SK-N-SH (cell line): ENCODE results near the gene EDN3. TPM values are rescaled to one million over a fixed set of nuclear protein-coding genes. Genes with fewer than 3 reads are reported as not detected.

Experiments used
- CTCF ChIA-PET: fragments of 300-600, 350-600 bp; formaldehyde crosslinking; extraction: SDS; loops from one replicate; lab custom pipeline; 2021; lab: Yijun Ruan, JAX
- POLR2A ChIA-PET: fragments of 350-600 bp; sonication (Branson Sonifier 250); formaldehyde crosslinking; extraction: SDS; loops from one replicate; lab custom pipeline; 2020; ENCODE audit warnings: antibody characterized with exemption, inconsistent platforms; lab: Yijun Ruan, JAX
- DNase-seq: peaks from one replicate; pipeline ENCODE4 v3.0.0; 2012
- H2AFZ ChIP-seq: fragments of 200-600 bp; sonication (generic); 2 replicates; pipeline ENCODE4 v1.8.1; 2016; ENCODE audit warnings: antibody characterized with exemption, mild to moderate bottlenecking, low read depth
- H3F3A ChIP-seq: fragments of 200-600 bp; sonication (generic); replicated peaks from 2 replicates; pipeline ENCODE3; 2016; ENCODE audit warnings: antibody characterized with exemption, mild to moderate bottlenecking; ENCODE audit not compliant: insufficient read depth
- H3K27ac ChIP-seq, 2 experiments: fragments of 200-500 bp in 1 of 2; fragments of 200-600 bp in 1 of 2; sonication (Bioruptor generic) in 1 of 2; sonication (generic), shearing (Covaris generic) in 1 of 2; 2 replicates each; pipeline versions ENCODE4 v1.5.1 to v1.6.1; 2014 to 2016; ENCODE audit warnings: low read depth in 2 of 2, inconsistent platforms in 1 of 2, low read length in 1 of 2, mild to moderate bottlenecking in 1 of 2, mixed read lengths in 1 of 2
- H3K27me3 ChIP-seq: fragments of 200-600 bp; sonication (generic), shearing (Covaris generic); 2 replicates; pipeline ENCODE4 v1.6.1; 2016; ENCODE audit warnings: mixed run types; ENCODE audit not compliant: insufficient read depth
- H3K36me3 ChIP-seq, 2 experiments: fragments of 200-500 bp in 1 of 2; fragments of 200-600 bp in 1 of 2; sonication (Bioruptor generic) in 1 of 2; sonication (generic) in 1 of 2; replicated peaks in 1 of 2; 2 replicates each; pipeline versions ENCODE3 to v1.5.1; 2014 to 2016; ENCODE audit warnings: low read length in 1 of 2, mild to moderate bottlenecking in 1 of 2; ENCODE audit not compliant: insufficient read depth in 2 of 2, control insufficient read depth in 1 of 2
- H3K4me1 ChIP-seq, 2 experiments: fragments of 200-500 bp in 1 of 2; fragments of 200-600 bp in 1 of 2; sonication (Bioruptor generic) in 1 of 2; sonication (generic), shearing (Covaris generic) in 1 of 2; 2 replicates each; pipeline versions ENCODE4 v1.5.1 to v1.6.1; 2014 to 2016; ENCODE audit warnings: low read depth in 1 of 2, low read length in 1 of 2, mixed run types in 1 of 2; ENCODE audit not compliant: insufficient read depth in 2 of 2, control insufficient read depth in 1 of 2
- H3K4me2 ChIP-seq: fragments of 200-600 bp; sonication (generic), shearing (Covaris generic); 2 replicates; pipeline ENCODE4 v1.6.1; 2017; ENCODE audit warnings: mixed run types
- H3K4me3 ChIP-seq, 2 experiments: fragments of 200-500 bp in 1 of 2; fragments of 200-600 bp in 1 of 2; sonication (Bioruptor generic) in 1 of 2; sonication (generic), shearing (Covaris generic) in 1 of 2; 2 replicates each; pipeline versions ENCODE4 v1.5.1 to v1.8.1; 2014 to 2016; ENCODE audit warnings: low read depth in 2 of 2, inconsistent platforms in 1 of 2, low read length in 1 of 2, mild to moderate bottlenecking in 1 of 2, mixed read lengths in 1 of 2, moderate library complexity in 1 of 2
- H3K79me2 ChIP-seq: fragments of 200-600 bp; sonication (generic); 2 replicates; pipeline ENCODE4 v1.8.1; 2017; ENCODE audit warnings: mild to moderate bottlenecking; ENCODE audit not compliant: insufficient read depth
- H3K9ac ChIP-seq: fragments of 200-600 bp; sonication (generic); 2 replicates; pipeline ENCODE4 v1.6.1; 2017; ENCODE audit warnings: mixed run types
- H3K9me2 ChIP-seq: fragments of 200-600 bp; sonication (generic); 2 replicates; pipeline ENCODE4 v1.6.1; 2017; ENCODE audit warnings: mixed run types
- H3K9me3 ChIP-seq: fragments of 200-600 bp; sonication (generic); 2 replicates; pipeline ENCODE4 v1.6.1; 2017; ENCODE audit warnings: mixed run types, mild to moderate bottlenecking, moderate library complexity
- H4K20me1 ChIP-seq: fragments of 200-600 bp; sonication (generic); 2 replicates; pipeline ENCODE4 v1.6.1; 2017; ENCODE audit warnings: mild to moderate bottlenecking, mixed run types; ENCODE audit not compliant: insufficient read depth
- FOSL2 ChIP-seq: IDR thresholded peaks from 2 replicates; pipeline ENCODE4 v1.4.0; 2012; ENCODE audit warnings: low read depth, mild to moderate bottlenecking, moderate library complexity, borderline replicate concordance
- GABPA ChIP-seq: IDR thresholded peaks from 2 replicates; pipeline ENCODE4 v1.4.0; 2012; ENCODE audit warnings: low read depth, mild to moderate bottlenecking
- RCOR1 ChIP-seq: fragments of 150-350 bp; IDR thresholded peaks from 2 replicates; pipeline ENCODE4 v1.6.1; 2017; ENCODE audit warnings: antibody characterized with exemption, low read length
- SMC3 ChIP-seq: IDR thresholded peaks from 2 replicates; pipeline ENCODE4 v1.6.1; 2012; ENCODE audit warnings: low read depth, low read length, improper control_type of control experiment
- WGBS: methylation state at CpG from one replicate; pipeline ENCODE4 v1.1.6; 2017; ENCODE audit warnings: low lambda C conversion rate; 5-methylcytosine and 5-hydroxymethylcytosine counted together
- polyA plus RNA-seq, 3 experiments: library from polyadenylated mRNA; depleted of rRNA; stranded (reverse); fragments of >200 nt; gene quantifications; 2 replicates each; pipeline ENCODE4 v1.2.3, GENCODE V29; 2012
- TF ChIP-seq, protein P1 (sequence below): IDR thresholded peaks from 2 replicates; pipeline ENCODE4 v1.4.0; 2012; ENCODE audit warnings: low read depth
- TF ChIP-seq, protein P2 (sequence below): IDR thresholded peaks from 2 replicates; pipeline ENCODE4 v1.6.1; 2012; ENCODE audit warnings: mild to moderate bottlenecking, low read depth, low read length, moderate library complexity

EDN3 gene, protein sequence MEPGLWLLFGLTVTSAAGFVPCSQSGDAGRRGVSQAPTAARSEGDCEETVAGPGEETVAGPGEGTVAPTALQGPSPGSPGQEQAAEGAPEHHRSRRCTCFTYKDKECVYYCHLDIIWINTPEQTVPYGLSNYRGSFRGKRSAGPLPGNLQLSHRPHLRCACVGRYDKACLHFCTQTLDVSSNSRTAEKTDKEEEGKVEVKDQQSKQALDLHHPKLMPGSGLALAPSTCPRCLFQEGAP
- polyA plus RNA-seq (2012; rRNA removed): 0.02 and 0.05 TPM in 2 replicates
- polyA plus RNA-seq (2012; cell fraction: cytosol; rRNA removed): 0.06 and 0.10 TPM in 2 replicates
- polyA plus RNA-seq (2012; cell fraction: nucleus; rRNA removed): 0.04 TPM in 2 replicates

DNA sequence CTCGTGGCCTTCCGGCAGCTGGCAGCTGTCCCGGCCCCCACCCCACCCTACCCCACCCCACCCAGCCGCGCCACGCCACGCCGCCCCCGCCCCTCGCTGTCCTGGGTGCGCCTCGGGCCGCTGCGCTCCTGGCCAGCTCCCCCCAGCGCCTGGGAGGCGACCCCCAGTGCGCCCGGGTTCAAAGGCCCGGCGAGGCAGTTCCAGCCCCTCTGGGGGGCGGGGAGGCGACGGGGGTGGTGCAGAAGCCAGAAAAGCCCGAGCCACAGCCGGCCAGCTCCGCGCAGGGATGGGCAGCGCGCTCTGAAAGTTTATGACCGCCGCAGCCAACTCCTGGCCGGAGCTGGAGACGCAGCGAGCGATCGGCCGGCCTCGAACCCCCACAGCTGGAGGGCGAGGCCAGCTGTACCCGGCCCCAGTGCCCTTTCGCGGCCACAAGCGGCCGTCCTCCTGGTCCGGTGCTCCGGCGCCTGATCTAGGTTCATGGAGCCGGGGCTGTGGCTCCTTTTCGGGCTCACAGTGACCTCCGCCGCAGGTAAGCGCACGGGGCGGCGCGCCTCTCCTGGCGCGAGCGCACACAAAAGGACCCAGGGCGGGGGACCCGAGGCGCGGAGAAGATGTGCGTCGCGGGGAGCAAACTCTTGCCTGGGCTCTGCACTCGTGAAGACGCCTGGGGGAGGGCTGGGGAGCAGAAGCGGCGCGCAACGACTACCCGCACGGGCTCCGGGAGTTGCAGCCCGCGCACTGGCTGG, at the start of gene EDN3:
TSS of gene EDN3 (plus strand) at position 279 of the 749 bp plus-strand sequence. CDS start at position 481, 202 bp downstream.
- no peaks in the 10 kb centered on the region for H4K20me1 ChIP-seq
- no peak within 1 kb of the TSS for H2AFZ ChIP-seq
- no peak within 1 kb of the TSS for H3K9ac ChIP-seq
- no peak within 1 kb of the TSS for H3K27ac ChIP-seq
- H3K4me1 ChIP-seq: peaks cover 0 to 4% of the 10 kb centered on the region in 2 experiments; a peak in 1 of 4 replicates
- peak; percentile 44 for DNase-seq
- ChIA-PET CTCF (interaction anchor here (1.0 to 2.2 kb wide), 2 partner anchors 11 to 104 kb away, joined by 3 to 6 read pairs; no protein-coding TSS in a partner anchor), POLR2A (no interaction called here)
- no peaks in the 10 kb centered on the region for H3F3A ChIP-seq
- peaks cover 13% of the 10 kb centered on the region; the same call in 1 of the 2 replicates for H3K27me3 ChIP-seq
- H3K9me3 ChIP-seq: no peaks in the 10 kb centered on the region
- peak within 1 kb of the TSS in 1 of 2 experiments; percentile 14; a peak in 1 of 4 replicates for H3K4me3 ChIP-seq
- WGBS: 0% methylated on average over 3 of the region's 77 CpGs
- no peaks in the 10 kb centered on the region for H3K79me2 ChIP-seq
- H3K9me2 ChIP-seq: no peaks in the 10 kb centered on the region
- H3K4me2 ChIP-seq: no peak within 1 kb of the TSS
- no peaks in the 10 kb centered on the region for H3K36me3 ChIP-seq
- TF ChIP-seq, protein P1, sequence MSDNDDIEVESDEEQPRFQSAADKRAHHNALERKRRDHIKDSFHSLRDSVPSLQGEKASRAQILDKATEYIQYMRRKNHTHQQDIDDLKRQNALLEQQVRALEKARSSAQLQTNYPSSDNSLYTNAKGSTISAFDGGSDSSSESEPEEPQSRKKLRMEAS: no peak

DNA sequence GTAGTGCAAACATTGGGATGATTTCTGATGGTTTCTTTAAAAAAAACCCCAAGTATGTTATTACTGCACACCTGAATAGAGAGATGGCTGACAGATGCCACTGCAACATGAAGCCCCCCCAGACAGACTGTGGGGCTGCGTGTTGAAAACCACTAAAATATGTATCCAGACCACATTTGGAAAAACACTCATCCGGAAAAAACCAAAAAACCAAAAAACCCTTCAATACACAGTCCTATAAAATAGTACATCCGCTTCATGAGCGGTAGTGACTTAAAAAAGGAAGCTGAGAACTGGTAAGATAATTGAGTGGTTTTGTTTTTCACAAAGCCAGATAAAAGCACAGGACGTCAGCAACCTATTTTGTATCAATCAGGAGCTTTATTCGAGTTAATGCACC, 47.1 kb upstream of the EDN3 start:
- WGBS: 63% methylated on average over 6 of the region's 6 CpGs
- H3K36me3 ChIP-seq: no peaks in the 10 kb centered on the region
- no peaks in the 10 kb centered on the region for H3K79me2 ChIP-seq
- H3F3A ChIP-seq: peaks cover 1% of the 10 kb centered on the region
- H3K4me2 ChIP-seq: no peak overlapping the region
- ChIA-PET POLR2A (no interaction called here), CTCF (interaction anchor here (0.7 to 2.4 kb wide), 7 partner anchors 15 to 389 kb away, joined by 3 to 11 read pairs (median 3); no protein-coding TSS in a partner anchor)
- TF ChIP-seq FOSL2 (no peak), SMC3 (no peak), GABPA (no peak), RCOR1 (no peak)
- TF ChIP-seq, protein P2, sequence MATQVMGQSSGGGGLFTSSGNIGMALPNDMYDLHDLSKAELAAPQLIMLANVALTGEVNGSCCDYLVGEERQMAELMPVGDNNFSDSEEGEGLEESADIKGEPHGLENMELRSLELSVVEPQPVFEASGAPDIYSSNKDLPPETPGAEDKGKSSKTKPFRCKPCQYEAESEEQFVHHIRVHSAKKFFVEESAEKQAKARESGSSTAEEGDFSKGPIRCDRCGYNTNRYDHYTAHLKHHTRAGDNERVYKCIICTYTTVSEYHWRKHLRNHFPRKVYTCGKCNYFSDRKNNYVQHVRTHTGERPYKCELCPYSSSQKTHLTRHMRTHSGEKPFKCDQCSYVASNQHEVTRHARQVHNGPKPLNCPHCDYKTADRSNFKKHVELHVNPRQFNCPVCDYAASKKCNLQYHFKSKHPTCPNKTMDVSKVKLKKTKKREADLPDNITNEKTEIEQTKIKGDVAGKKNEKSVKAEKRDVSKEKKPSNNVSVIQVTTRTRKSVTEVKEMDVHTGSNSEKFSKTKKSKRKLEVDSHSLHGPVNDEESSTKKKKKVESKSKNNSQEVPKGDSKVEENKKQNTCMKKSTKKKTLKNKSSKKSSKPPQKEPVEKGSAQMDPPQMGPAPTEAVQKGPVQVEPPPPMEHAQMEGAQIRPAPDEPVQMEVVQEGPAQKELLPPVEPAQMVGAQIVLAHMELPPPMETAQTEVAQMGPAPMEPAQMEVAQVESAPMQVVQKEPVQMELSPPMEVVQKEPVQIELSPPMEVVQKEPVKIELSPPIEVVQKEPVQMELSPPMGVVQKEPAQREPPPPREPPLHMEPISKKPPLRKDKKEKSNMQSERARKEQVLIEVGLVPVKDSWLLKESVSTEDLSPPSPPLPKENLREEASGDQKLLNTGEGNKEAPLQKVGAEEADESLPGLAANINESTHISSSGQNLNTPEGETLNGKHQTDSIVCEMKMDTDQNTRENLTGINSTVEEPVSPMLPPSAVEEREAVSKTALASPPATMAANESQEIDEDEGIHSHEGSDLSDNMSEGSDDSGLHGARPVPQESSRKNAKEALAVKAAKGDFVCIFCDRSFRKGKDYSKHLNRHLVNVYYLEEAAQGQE: no peak
- H3K9ac ChIP-seq: no peak overlapping the region
- H4K20me1 ChIP-seq: no peaks in the 10 kb centered on the region
- no peaks in the 10 kb centered on the region for H3K9me2 ChIP-seq
- H3K27me3 ChIP-seq: no peaks in the 10 kb centered on the region; the same call in 1 of the 2 replicates
- H3K27ac ChIP-seq: no peak overlapping the region
- no peak overlapping the region for H3K4me3 ChIP-seq
- no peaks in the 10 kb centered on the region for H3K9me3 ChIP-seq
- H3K4me1 ChIP-seq: peaks cover 0 to 7% of the 10 kb centered on the region in 2 experiments; a peak in 2 of 4 replicates
- H2AFZ ChIP-seq: no peak overlapping the region
- DNase-seq: no peak
